ENCODE measurements around the gene RBM39.
"Not testable (repeated sequence)": the region's sequence is repeated elsewhere in the genome, so short reads cannot be mapped to it uniquely, and the experiment has no call there.

RBM39 gene

GRCh38 chr20:35741892-35742740 is at the start of gene RBM39:
Gene RBM39, minus strand, starts transcription at chr20:35742260. Its CDS starts 1,386 bp downstream, at chr20:35740874.
- peak; percentile 100 for DNase-seq

- DNase-seq: no peak
Measured at GRCh38 chr20:35791821-35792220, 49.8 kb upstream of the RBM39 start.

GRCh38 chr20:35791097-35791496 is 49.0 kb upstream of the RBM39 start:
- DNase-seq: no peak

GRCh38 chr20:35788796-35789195 is 46.7 kb upstream of the RBM39 start:
- DNase-seq: peak; percentile 76

- DNase-seq: not testable (repeated sequence)
Measured at GRCh38 chr20:35785541-35785940, 43.5 kb upstream of the RBM39 start.

- DNase-seq: not testable (repeated sequence)
Measured at GRCh38 chr20:35783811-35784210, 41.8 kb upstream of the RBM39 start.

- DNase-seq: peak; percentile 61
Measured at GRCh38 chr20:35776513-35777101, 34.5 kb upstream of the RBM39 start.

GRCh38 chr20:35774391-35774790 is 32.3 kb upstream of the RBM39 start:
- DNase-seq: no peak

GRCh38 chr20:35773154-35773751 is 31.2 kb upstream of the RBM39 start:
- DNase-seq: no peak

GRCh38 chr20:35772563-35773058 is 30.6 kb upstream of the RBM39 start:
- no peak for DNase-seq

- peak; percentile 91 for DNase-seq
Measured at GRCh38 chr20:35771689-35772562, 29.9 kb upstream of the RBM39 start, which contains the start of gene PHF20. Gene PHF20, plus strand, starts transcription at chr20:35772015. Its CDS starts 29,508 bp downstream, at chr20:35801523.

- no peak for DNase-seq
Measured at GRCh38 chr20:35771367-35771688, 29.3 kb upstream of the RBM39 start.

- DNase-seq: peak; percentile 49
Measured at GRCh38 chr20:35768731-35769664, 26.9 kb upstream of the RBM39 start.

GRCh38 chr20:35767683-35768481 is 25.8 kb upstream of the RBM39 start:
- no peak for DNase-seq

GRCh38 chr20:35766843-35767242 is 24.8 kb upstream of the RBM39 start:
- no peak for DNase-seq

GRCh38 chr20:35764936-35765335 is 22.9 kb upstream of the RBM39 start:
- DNase-seq: not testable (repeated sequence)

- no peak for DNase-seq
Measured at GRCh38 chr20:35762461-35762860, 20.4 kb upstream of the RBM39 start.

GRCh38 chr20:35761548-35761947 is 19.5 kb upstream of the RBM39 start:
- not testable (repeated sequence) for DNase-seq

- DNase-seq: no peak
Measured at GRCh38 chr20:35757098-35757705, 15.1 kb upstream of the RBM39 start.

- no peak for DNase-seq
Measured at GRCh38 chr20:35756404-35756803, 14.3 kb upstream of the RBM39 start.

Data from DMS153 (cell line).